Stimulated activated CD8-positive, alpha-beta memory T cell treated with anti-CD3 and anti-CD28 coated beads, Interleukin-15, amount 100 ng/mL, for 48 hours (primary cell): ENCODE results near the gene SMURF1.

ENCODE experiments used
- DNase-seq, 2 donors: peaks; one replicate each; pipeline ENCODE4 v3.0.0-alpha.2; 2020; ENCODE audit warnings: low read depth in 2 of 2

The SMURF1 gene

GRCh38 chr7:99029466-99030435 lies 114.2 kb downstream of the SMURF1 start:
- no peak for DNase-seq

GRCh38 chr7:99028261-99028973 lies 115.5 kb downstream of the SMURF1 start:
- DNase-seq: no peak

GRCh38 chr7:99027841-99028240 lies 116.1 kb downstream of the SMURF1 start:
- no peak for DNase-seq

- DNase-seq: no peak
These were observed 116.7 kb downstream of the SMURF1 start for GRCh38 chr7:99027241-99027640.

- no peak for DNase-seq
These were observed 119.8 kb downstream of the SMURF1 start for GRCh38 chr7:99024066-99024465.

- no peak for DNase-seq
These were observed 121.9 kb downstream of the SMURF1 start for GRCh38 chr7:99021941-99022560.

GRCh38 chr7:99020413-99020715 lies 123.5 kb downstream of the SMURF1 start:
- no peak for DNase-seq

GRCh38 chr7:99019523-99020412 lies 124.1 kb downstream of the SMURF1 start:
- DNase-seq: no peak

- DNase-seq: no peak
These were observed 127.7 kb downstream of the SMURF1 start for GRCh38 chr7:99016196-99016595.

- no peak for DNase-seq
These were observed 129.6 kb downstream of the SMURF1 start for GRCh38 chr7:99014113-99014985.

GRCh38 chr7:99013266-99014112 lies 130.4 kb downstream of the SMURF1 start:
- no peak for DNase-seq

GRCh38 chr7:99012722-99013121 lies 131.2 kb downstream of the SMURF1 start:
- DNase-seq: no peak

- no peak for DNase-seq
These were observed 132.1 kb downstream of the SMURF1 start for GRCh38 chr7:99011706-99012404.

- DNase-seq: no peak
These were observed 132.6 kb downstream of the SMURF1 start for GRCh38 chr7:99011341-99011705.

GRCh38 chr7:99010281-99010680 lies 133.6 kb downstream of the SMURF1 start:
- DNase-seq: no peak

GRCh38 chr7:99008921-99009530 lies 134.9 kb downstream of the SMURF1 start:
- no peak for DNase-seq

GRCh38 chr7:99008181-99008631 lies 135.7 kb downstream of the SMURF1 start:
- no peak for DNase-seq

- DNase-seq: no peak
These were observed 137.0 kb downstream of the SMURF1 start for GRCh38 chr7:99006739-99007424.
